NOMO-1 (cell line): ENCODE data around the gene LRRC36.

Experiments used
- DNase-seq, 2 experiments: peaks; one replicate each; lab custom pipeline; 2025; ENCODE audit not compliant: unreplicated experiment in 2 of 2; lab: John Stamatoyannopoulos, UW

Gene LRRC36

DNA sequence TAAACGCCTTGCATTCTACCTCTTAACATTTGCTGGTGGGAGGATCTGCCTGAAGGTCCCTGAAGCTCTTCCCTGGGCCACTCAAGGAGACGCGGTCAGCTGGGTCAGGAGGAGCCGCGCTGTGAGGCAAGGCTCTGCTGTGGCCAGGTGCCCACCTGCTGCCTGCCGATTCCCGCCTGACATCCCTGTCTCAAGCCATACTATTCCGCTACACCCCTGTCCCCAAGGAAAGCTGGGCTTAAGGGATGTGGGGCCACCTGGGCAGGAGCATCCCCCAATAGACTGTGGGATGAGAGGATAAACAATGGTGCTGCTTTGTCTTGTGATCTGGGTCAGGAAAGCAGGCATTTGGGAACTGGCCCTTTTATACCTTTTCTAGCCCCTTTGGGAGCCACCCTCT is 61.6 kb downstream of the LRRC36 start:
- no peak for DNase-seq

GRCh38 chr16:67388591-67388990 is 62.0 kb downstream of the LRRC36 start:
- DNase-seq: no peak

DNA sequence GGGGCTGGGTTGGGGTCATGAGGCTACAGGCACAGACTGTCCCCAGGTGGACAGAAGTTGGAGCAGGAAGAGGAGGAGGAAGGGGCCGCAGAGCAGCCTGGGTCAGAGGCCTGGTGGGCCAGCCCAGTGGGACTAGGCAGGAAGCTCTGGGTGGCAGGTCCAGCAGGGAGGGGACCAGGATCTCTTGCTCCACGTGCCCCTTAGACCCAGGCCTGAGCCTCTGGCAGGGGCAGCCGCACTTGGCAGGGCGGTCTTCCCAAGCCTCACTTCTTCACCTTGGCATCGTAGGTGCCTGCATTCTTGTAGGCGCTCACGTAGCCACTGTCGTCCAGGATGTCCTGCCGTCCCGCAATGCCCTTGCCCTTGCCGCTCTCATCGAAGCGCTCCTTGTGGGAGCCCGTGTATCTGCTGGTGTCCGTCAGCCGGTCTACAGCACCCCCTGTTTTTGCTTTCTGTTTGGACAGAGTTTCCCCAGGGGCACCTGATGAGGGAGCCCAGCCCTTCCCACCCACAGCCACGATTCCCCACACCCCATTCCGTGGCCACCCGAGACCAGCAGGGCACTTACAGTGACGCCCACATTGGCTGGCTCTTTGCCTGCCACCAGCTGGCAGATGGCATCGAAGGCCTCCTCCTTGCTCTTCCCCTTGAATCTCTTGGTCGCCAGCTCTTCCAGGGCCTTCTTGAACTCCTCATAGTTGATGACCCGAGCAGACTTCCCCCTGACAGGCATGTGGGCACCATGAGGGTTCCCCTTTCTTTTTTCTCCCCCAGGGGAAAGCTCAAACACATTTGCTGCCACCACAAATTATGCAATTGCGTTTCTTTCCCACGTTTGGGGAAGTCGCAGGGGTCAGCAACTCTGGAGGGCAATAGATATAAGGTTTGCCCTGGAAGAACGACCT is 63.5 kb downstream of the LRRC36 start:
- DNase-seq: peak; percentile 90 to 92

GRCh38 chr16:67390816-67391423 is 64.3 kb downstream of the LRRC36 start:
- DNase-seq: no peak

DNA sequence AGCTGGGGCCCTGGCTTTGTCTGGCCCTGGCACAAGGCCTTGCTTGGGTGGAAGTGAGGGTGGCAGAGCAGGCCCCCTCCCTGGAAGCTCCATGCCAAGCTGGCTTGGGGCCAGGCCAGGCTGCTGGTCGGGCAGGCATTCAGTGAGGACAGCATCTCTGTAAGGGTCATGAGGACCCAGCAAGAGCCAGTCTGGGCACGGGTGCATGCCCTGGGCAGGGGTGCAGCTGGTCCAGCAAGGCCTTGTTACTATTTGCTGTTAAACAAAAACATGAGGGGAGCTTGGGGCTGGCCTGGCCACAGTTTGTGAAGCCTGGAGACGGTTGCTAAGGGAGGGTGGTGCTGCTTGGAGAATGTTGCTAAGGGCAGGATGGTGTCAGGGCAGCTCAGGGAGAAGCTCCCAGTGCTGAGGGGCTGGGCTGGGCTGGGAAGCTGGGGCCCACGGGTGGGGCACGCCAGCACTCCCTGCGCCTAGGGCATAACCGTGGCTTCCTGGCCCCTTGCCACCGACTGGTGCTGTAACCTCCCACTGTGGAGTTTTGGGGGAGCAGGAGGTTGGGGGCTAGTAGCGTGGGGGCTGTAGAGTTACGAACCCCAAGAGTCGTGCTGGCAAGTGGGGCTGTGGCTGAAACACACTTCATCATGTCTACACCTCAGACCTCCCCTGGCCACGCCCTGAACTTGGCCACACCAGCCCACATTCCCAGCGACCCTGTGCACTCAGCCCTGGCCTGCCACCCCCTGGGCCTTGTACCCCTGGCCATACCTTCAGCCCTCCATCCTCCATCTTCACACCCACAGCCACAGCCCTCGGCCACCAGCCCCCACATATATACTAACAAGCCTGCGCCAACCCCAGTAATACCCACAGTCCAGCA is 65.0 kb downstream of the LRRC36 start:
- DNase-seq: no peak

DNA sequence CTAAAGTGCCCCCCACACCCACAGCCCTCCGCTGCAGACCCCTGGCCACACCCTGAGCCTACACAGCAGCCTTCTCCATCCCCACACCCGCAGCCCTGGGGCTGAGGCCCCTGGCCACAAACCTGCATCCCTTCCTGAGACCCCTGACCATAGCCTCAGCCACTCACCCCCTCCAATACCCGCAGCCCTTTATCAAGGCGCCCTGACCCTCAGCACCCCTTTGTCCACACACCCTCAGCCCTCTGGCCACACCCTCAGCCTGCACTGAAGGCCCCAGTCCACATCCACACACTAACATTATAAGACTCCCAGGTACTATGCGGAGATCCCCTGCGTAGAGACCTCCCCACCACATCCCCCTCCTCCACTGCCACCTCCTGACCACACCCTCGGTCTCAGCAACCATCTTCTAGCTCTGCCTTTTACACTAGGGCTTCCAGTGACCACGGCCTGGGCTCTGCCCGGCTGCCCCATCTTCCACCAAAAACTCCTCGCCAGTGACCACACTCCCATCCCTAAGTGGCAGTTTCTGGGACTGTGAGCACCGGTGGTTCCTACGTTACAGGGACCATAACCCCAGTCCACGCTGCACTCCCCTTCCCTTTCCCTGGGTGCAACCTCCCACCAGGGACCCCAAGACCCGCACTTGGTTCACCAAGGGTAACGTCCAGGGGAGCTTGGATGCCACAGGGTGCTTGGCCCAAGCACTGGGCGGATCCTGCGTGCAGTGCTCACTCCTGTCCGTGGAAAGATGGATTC is 65.9 kb downstream of the LRRC36 start:
- no peak for DNase-seq

DNA sequence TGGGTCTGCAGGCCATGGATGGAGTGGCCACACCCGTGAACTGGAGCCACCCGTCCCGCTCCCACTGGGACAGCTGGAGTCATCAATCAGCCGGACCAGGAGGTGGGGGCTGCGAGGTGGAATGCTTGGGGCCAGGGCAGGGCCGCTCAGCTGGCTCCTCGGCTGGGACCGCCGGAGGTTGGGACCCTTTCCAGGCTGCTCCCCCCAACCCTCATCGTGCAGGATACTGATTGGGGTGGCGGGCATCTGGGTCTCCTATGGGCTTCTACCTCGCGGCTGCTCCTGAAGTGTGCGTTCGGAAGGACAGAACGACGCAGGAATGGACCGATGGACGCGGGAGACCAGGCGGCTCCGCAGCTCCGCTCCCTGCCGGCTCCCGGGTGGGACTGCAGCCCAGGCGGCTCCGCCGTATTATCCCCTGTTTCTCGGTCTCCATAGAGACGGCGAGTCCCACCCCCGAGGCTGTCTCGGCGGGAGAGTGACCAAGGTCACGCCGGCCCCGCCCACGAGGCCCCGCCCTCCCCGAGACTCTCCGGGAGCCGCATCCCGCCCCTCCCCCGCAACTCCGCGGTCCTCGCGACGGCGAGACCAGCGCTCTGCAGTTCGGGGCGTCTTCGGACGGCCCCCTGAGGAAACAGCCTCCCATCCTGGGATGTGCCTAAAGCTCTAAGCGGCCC is 66.6 kb downstream of the LRRC36 start, which contains the start of gene TPPP3:
TSS of gene TPPP3 (minus strand) at position 388 of the 677 bp plus-strand sequence. CDS start 2,387 bp downstream, outside the sequence.
- peak in 1 of 2 experiments; percentile 4 for DNase-seq

- DNase-seq: no peak
These were observed 67.2 kb downstream of the LRRC36 start for GRCh38 chr16:67393788-67394154.

DNA sequence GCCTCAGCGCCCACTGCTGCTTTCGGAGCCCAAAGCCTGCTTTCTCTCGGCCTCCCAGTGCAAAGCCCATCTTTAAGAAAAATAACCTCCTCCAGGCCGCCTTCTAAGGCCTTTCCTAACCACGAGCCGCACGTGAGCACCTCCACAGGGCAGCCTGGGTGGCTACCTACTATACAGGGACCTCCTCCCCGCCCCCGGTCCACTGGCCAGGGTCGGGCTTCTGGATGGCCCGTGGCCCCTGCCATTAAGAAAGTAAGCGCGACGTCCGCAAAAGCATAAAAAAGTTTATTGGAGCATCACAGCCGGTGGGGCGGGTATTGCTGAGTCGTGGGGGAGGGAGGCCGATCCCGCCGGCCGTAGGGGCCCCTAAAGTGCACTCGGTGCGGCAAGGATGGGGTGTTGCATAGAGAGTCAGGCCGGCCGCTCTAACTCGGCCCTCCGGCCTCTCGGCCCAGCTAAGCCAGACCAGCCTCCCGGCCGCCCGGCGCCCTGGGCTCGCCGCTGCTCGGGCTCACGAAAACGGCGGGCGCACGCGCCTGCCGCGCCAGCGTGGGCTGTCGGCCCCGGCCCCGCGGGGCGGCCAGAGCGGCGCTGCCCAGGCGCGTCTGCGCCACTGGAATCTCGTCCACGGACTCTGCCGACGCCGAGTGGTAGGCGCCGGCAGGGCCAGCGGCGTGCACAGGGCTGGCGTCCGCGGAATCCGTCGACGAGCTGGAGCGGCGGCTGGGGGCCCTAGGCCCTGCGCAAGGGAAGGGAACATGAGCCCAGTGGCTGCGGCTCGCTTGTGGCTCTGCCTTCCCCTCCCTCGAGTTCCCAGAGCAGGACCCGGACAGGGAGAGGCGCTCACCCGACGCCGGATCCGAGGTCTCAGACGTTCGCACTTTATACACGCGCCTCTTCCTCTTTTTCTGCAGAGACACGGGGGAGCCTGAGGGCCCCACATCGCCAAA is 67.8 kb downstream of the LRRC36 start:
- peak; percentile 72 to 78 for DNase-seq

GRCh38 chr16:67395105-67395457 is 68.5 kb downstream of the LRRC36 start:
- DNase-seq: no peak

- no peak for DNase-seq
These were observed 69.0 kb downstream of the LRRC36 start for GRCh38 chr16:67395458-67396158.

DNA sequence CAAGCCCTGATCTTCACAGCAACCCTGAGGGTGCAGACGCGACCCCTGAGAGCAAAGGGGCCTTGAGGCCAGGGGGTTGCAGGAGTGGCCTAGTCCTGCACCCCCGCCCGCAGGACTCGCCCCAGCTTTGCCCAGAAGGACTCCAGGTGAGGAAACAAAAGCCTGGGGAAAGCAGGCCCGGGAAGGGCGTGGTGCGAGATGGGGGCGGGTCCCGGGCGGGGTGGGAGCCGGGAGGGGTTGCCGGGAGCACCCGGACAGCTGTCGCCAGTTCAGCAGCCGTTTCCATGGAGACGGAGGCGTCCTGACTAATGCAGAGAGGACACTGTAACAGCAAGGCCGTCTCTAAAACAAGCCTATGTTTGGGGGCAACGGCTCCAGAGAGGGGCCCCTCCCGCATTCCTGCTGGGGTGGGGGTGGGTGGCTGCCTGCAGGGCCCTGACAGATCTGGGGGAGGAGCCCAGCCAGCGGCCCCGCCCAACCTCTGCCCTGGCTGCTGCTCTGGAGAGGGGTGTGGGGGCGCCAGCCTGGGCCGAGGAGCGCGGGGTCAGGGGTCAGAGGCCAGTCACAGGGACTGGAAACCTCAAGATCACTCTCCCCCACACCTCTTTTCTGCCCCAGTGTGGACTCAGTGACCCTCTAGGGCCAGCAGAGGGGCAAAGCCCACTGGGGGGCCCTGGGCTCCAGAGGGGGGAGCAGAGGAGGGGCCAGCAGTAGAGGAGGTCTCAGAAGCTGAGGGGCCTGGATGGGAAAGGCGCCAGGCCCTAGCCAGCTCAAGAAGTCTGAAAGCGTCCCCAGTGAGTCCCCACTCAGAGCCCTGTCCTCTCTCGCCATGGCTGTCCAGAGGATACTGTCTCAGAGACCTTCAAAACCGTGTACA is 69.8 kb downstream of the LRRC36 start:
- DNase-seq: no peak

GRCh38 chr16:67397036-67397801 is 70.6 kb downstream of the LRRC36 start:
- no peak for DNase-seq

- no peak for DNase-seq
These were observed 71.4 kb downstream of the LRRC36 start for GRCh38 chr16:67397812-67398545.

- DNase-seq: no peak
These were observed 72.1 kb downstream of the LRRC36 start for GRCh38 chr16:67398546-67399217.
